OCI-LY7 (cell line): ENCODE results near the gene RNF130. TPM values are rescaled to one million over a fixed set of nuclear protein-coding genes. Genes with fewer than 3 reads are reported as not detected.

ENCODE experiments used
- BruUV-seq: library from RNA; stranded (reverse); fragments of 400-500 nt; replicated peaks from 2 replicates; lab custom pipeline; 2021; lab: Mats Ljungman, UMichigan
- CTCF ChIA-PET: fragments of 300-600 bp; sonication (Branson Sonifier 250); formaldehyde crosslinking; loops from one replicate; lab custom pipeline; 2022; ENCODE audit warnings: antibody characterized with exemption; ENCODE audit not compliant: unreplicated experiment; lab: Charles Lee
- POLR2A ChIA-PET: fragments of 300-600 bp; sonication (Branson Sonifier 250); formaldehyde crosslinking; loops from one replicate; lab custom pipeline; 2022; ENCODE audit warnings: antibody characterized with exemption; lab: Charles Lee
- DNase-seq: peaks from one replicate; pipeline ENCODE4 v3.0.0-alpha.2; 2015; ENCODE audit warnings: low spot score
- H2AFZ ChIP-seq: fragments of 200-600 bp; sonication (generic), shearing (Covaris generic); 2 replicates; pipeline ENCODE4 v1.6.1; 2014; ENCODE audit warnings: mild to moderate bottlenecking, antibody characterized with exemption, low read length, moderate library complexity
- H3K27ac ChIP-seq: fragments of 200-600 bp; sonication (generic); 2 replicates; pipeline ENCODE4 v1.5.1; 2014; ENCODE audit warnings: mixed run types, low read depth, mild to moderate bottlenecking, moderate library complexity, low read length, inconsistent platforms; ENCODE audit not compliant: poor library complexity, severe bottlenecking
- H3K36me3 ChIP-seq: fragments of 200-600 bp; sonication (generic); 2 replicates; pipeline ENCODE4 v1.6.1; 2014; ENCODE audit warnings: mild to moderate bottlenecking, antibody characterized with exemption, low read length, moderate library complexity, mixed read lengths; ENCODE audit not compliant: insufficient read depth
- H3K4me1 ChIP-seq: fragments of 200-600 bp; sonication (generic); 2 replicates; pipeline ENCODE4 v1.5.1; 2014; ENCODE audit warnings: mild to moderate bottlenecking, low read length; ENCODE audit not compliant: insufficient read depth, poor library complexity, severe bottlenecking
- H3K4me2 ChIP-seq: fragments of 200-600 bp; sonication (generic); 2 replicates; pipeline ENCODE4 v1.6.1; 2014; ENCODE audit warnings: mild to moderate bottlenecking, low read length
- H3K4me3 ChIP-seq: fragments of 200-600 bp; sonication (generic); 2 replicates; pipeline ENCODE4 v1.5.1; 2014; ENCODE audit warnings: mild to moderate bottlenecking, low read depth, low read length; ENCODE audit not compliant: poor library complexity, severe bottlenecking
- H3K79me2 ChIP-seq: fragments of 200-600 bp; sonication (generic); 2 replicates; pipeline ENCODE4 v1.6.1; 2016; ENCODE audit warnings: low read depth, mild to moderate bottlenecking, low read length, moderate library complexity, mixed read lengths; ENCODE audit not compliant: insufficient read depth
- H3K9me2 ChIP-seq: fragments of 200-600 bp; sonication (generic); 2 replicates; pipeline ENCODE4 v1.6.1; 2016; ENCODE audit warnings: mild to moderate bottlenecking, low read length, mixed read lengths; ENCODE audit not compliant: insufficient read depth
- H3K9me3 ChIP-seq: fragments of 200-600 bp; sonication (generic); 2 replicates; pipeline ENCODE4 v1.6.1; 2014; ENCODE audit warnings: mild to moderate bottlenecking, mixed run types, low read length, mixed read lengths
- H4K20me1 ChIP-seq: fragments of 200-600 bp; sonication (generic); 2 replicates; pipeline ENCODE4 v1.6.1; 2014; ENCODE audit warnings: mild to moderate bottlenecking, antibody characterized with exemption, low read length, moderate library complexity, mixed read lengths; ENCODE audit not compliant: insufficient read depth
- EZH2phosphoT487 ChIP-seq: fragments of 200-600 bp; sonication (generic); IDR thresholded peaks from 2 replicates; pipeline ENCODE4 v1.6.1; 2018; ENCODE audit warnings: low read depth, borderline replicate concordance, mild to moderate bottlenecking, mixed run types, antibody characterized with exemption, low read length, moderate library complexity, mixed read lengths
- intact Hi-C: fragments of 100-400 bp; cut with micrococcal nuclease; formaldehyde crosslinking; loops from one replicate; pipeline ENCODE4 v1.10.0; 2022; ENCODE audit not compliant: unreplicated experiment
- total RNA-seq, 2 experiments: library from RNA; depleted of rRNA in 1 of 2; stranded (reverse); fragments of >200 nt in 1 of 2; shearing (Covaris generic) in 1 of 2; gene quantifications; 2 replicates each; pipeline ENCODE4 v1.2.3, GENCODE V29; 2014 to 2022
- TF ChIP-seq, protein P1 (sequence below): fragments of 200-600 bp; sonication (generic); conservative IDR thresholded peaks from 2 replicates; pipeline ENCODE4 v1.5.1; 2014; ENCODE audit warnings: mild to moderate bottlenecking, antibody characterized with exemption, low read length, moderate library complexity, mixed read lengths

RNF130 gene
- total RNA-seq, 2 experiments from 2014 or later, result 0.16 TPM; not detected in 1

DNA sequence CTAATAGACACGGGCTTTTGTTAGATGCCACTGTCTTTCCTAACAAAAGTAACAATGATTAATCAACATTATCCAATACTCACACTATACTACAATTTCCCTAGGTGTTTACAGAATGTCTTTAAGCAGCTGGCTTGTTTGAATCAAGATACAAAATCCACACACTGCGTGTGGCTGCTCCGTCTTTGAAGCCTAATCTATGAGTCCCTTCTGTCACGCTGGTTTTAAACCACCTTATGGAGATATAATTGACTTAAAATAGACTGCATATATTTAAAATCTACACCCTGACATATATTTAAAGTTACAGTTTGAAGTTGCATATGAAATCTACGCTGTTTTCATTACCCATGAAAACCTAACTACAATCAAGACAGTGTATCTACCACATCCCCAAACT is 89.9 kb downstream of the RNF130 start:
- Histone ChIP-seq H3K4me1 (no peaks in the 10 kb centered on the region), H3K9me3 (no peaks in the 10 kb centered on the region), H3K4me2 (no peak overlapping the region), H3K4me3 (no peak overlapping the region), H4K20me1 (no peaks in the 10 kb centered on the region), H3K79me2 (no peaks in the 10 kb centered on the region), H3K36me3 (no peaks in the 10 kb centered on the region), H3K27ac (no peak overlapping the region), H2AFZ (no peak overlapping the region), H3K9me2 (no peaks in the 10 kb centered on the region)
- no TSS peak for BruUV-seq
- CTCF ChIA-PET, result no interaction called here
- POLR2A ChIA-PET, result no interaction called here
- TF ChIP-seq, protein P1, sequence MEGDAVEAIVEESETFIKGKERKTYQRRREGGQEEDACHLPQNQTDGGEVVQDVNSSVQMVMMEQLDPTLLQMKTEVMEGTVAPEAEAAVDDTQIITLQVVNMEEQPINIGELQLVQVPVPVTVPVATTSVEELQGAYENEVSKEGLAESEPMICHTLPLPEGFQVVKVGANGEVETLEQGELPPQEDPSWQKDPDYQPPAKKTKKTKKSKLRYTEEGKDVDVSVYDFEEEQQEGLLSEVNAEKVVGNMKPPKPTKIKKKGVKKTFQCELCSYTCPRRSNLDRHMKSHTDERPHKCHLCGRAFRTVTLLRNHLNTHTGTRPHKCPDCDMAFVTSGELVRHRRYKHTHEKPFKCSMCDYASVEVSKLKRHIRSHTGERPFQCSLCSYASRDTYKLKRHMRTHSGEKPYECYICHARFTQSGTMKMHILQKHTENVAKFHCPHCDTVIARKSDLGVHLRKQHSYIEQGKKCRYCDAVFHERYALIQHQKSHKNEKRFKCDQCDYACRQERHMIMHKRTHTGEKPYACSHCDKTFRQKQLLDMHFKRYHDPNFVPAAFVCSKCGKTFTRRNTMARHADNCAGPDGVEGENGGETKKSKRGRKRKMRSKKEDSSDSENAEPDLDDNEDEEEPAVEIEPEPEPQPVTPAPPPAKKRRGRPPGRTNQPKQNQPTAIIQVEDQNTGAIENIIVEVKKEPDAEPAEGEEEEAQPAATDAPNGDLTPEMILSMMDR, result no peak
- no peak for TF ChIP-seq EZH2phosphoT487
- intact Hi-C loops, result no loop called here
- DNase-seq, result no peak

- no TSS peak for BruUV-seq
Observed at GRCh38 chr5:179980767-179981166, 90.8 kb downstream of the RNF130 start.

GRCh38 chr5:179978792-179979191 is 92.8 kb downstream of the RNF130 start:
- H2AFZ ChIP-seq, result no peak overlapping the region
- ChIA-PET CTCF (no interaction called here), POLR2A (no interaction called here)
- H3K36me3 ChIP-seq, result no peaks in the 10 kb centered on the region
- intact Hi-C loops, result loop anchor here (5.0 to 10.0 kb wide), 2 partner anchors 71 to 214 kb away; partner anchors contain the start of gene TBC1D9B
- BruUV-seq, result no TSS peak
- no peak for DNase-seq
- peaks cover 5% of the 10 kb centered on the region for H3K4me1 ChIP-seq
- no peaks in the 10 kb centered on the region for H4K20me1 ChIP-seq
- no peaks in the 10 kb centered on the region for H3K9me3 ChIP-seq
- no peak overlapping the region for H3K27ac ChIP-seq
- no peak overlapping the region for H3K4me3 ChIP-seq
- H3K9me2 ChIP-seq, result no peaks in the 10 kb centered on the region
- H3K4me2 ChIP-seq, result no peak overlapping the region
- H3K79me2 ChIP-seq, result no peaks in the 10 kb centered on the region
- no peak for TF ChIP-seq EZH2phosphoT487
- TF ChIP-seq, protein P1, result no peak

More at GRCh38 chr5:179980767-179981166, 90.8 kb downstream of the RNF130 start:
- POLR2A ChIA-PET, result interaction anchor here (0.6 kb wide), 1 partner anchor 82 kb away, joined by 3 read pairs; no protein-coding TSS in a partner anchor
- no peaks in the 10 kb centered on the region for H3K79me2 ChIP-seq
- no peak overlapping the region for H3K27ac ChIP-seq
- no peaks in the 10 kb centered on the region for H3K9me2 ChIP-seq
- H2AFZ ChIP-seq, result no peak overlapping the region
- DNase-seq, result no peak
- no peak overlapping the region for H3K4me3 ChIP-seq
- no peak for TF ChIP-seq EZH2phosphoT487
- TF ChIP-seq, protein P1, result no peak
- no peaks in the 10 kb centered on the region for H3K9me3 ChIP-seq
- no peaks in the 10 kb centered on the region for H3K36me3 ChIP-seq
- no peaks in the 10 kb centered on the region for H3K4me1 ChIP-seq
- CTCF ChIA-PET, result no interaction called here
- intact Hi-C loops, result no loop called here
- no peak overlapping the region for H3K4me2 ChIP-seq
- H4K20me1 ChIP-seq, result no peaks in the 10 kb centered on the region
